GOT3 (cell line): Measurements from ENCODE around the gene BRD8.
A peak's percentile ranks its signal among the peaks of the same experiment; 100 is the strongest.
"Not testable (repeated sequence)": the region's sequence is repeated elsewhere in the genome, so short reads cannot be mapped to it uniquely, and the experiment has no call there.

ENCODE experiments used
- DNase-seq: peaks from one replicate; lab custom pipeline; 2025; ENCODE audit warnings: mixed read lengths; lab: John Stamatoyannopoulos, UW

Gene BRD8

GRCh38 chr5:138178516-138179276 lies at the start of gene BRD8, which contains the start of gene KIF20A:
Gene BRD8 (minus strand): TSS chr5:138178630. CDS start chr5:138178614, 16 bp downstream.
Gene KIF20A (plus strand): TSS chr5:138179112. CDS start chr5:138179681, 569 bp downstream.
- DNase-seq: peak; percentile 88

GRCh38 chr5:138226910-138227309 lies 48.5 kb upstream of the BRD8 start:
- no peak for DNase-seq

- DNase-seq: no peak
These were observed 46.3 kb upstream of the BRD8 start for GRCh38 chr5:138224712-138225111.

- DNase-seq: no peak
These were observed 45.1 kb upstream of the BRD8 start for GRCh38 chr5:138223532-138223931.

- no peak for DNase-seq
These were observed 38.4 kb upstream of the BRD8 start for GRCh38 chr5:138216799-138217198.

GRCh38 chr5:138213161-138214029 lies 35.0 kb upstream of the BRD8 start, which contains the start of gene CDC23:
Gene CDC23 (minus strand): TSS chr5:138213323. CDS start chr5:138213312, 11 bp downstream.
- DNase-seq: peak; percentile 88

GRCh38 chr5:138212828-138213160 lies 34.4 kb upstream of the BRD8 start:
- no peak for DNase-seq

- DNase-seq: no peak
These were observed 32.6 kb upstream of the BRD8 start for GRCh38 chr5:138210985-138211384.

- not testable (repeated sequence) for DNase-seq
These were observed 15.4 kb upstream of the BRD8 start for GRCh38 chr5:138193859-138194258.

- no peak for DNase-seq
These were observed 14.4 kb upstream of the BRD8 start for GRCh38 chr5:138192826-138193225.

GRCh38 chr5:138188626-138189025 lies 10.2 kb upstream of the BRD8 start:
- DNase-seq: no peak

- DNase-seq: no peak
These were observed 7.6 kb upstream of the BRD8 start for GRCh38 chr5:138186002-138186447.

GRCh38 chr5:138182808-138183207 lies 4.4 kb upstream of the BRD8 start:
- no peak for DNase-seq

GRCh38 chr5:138180841-138181240 lies 2.4 kb upstream of the BRD8 start:
- no peak for DNase-seq

- DNase-seq: no peak
These were observed 1.9 kb upstream of the BRD8 start for GRCh38 chr5:138180183-138180782.

GRCh38 chr5:138179277-138179857 lies 937 bp upstream of the BRD8 start:
- DNase-seq: no peak

- no peak for DNase-seq
These were observed 402 bp downstream of the BRD8 start for GRCh38 chr5:138177941-138178515.

- no peak for DNase-seq
These were observed 8.1 kb downstream of the BRD8 start for GRCh38 chr5:138170299-138170698.

- no peak for DNase-seq
These were observed 9.3 kb downstream of the BRD8 start for GRCh38 chr5:138169124-138169523.

- DNase-seq: no peak
These were observed 14.7 kb downstream of the BRD8 start for GRCh38 chr5:138163721-138164120.

GRCh38 chr5:138160706-138161105 lies 17.7 kb downstream of the BRD8 start:
- DNase-seq: no peak

- no peak for DNase-seq
These were observed 18.8 kb downstream of the BRD8 start for GRCh38 chr5:138159666-138160065.
